Activated effector memory CD4-positive, alpha-beta T cell treated with Interleukin-2 at 50 U/mL for 16 hours (primary cell): ENCODE results near the gene GOLGA8B.
"Not testable (repeated sequence)": the region's sequence is repeated elsewhere in the genome, so short reads cannot be mapped to it uniquely, and the experiment has no call there.

Source experiments
- DNase-seq: peaks from one replicate; pipeline ENCODE4 v3.0.0-alpha.2; 2020

The GOLGA8B gene

GRCh38 chr15:34555162-34555561 lies 28.3 kb downstream of the GOLGA8B start:
- DNase-seq: not testable (repeated sequence)

- DNase-seq: not testable (repeated sequence)
Measured at GRCh38 chr15:34554716-34555115, 28.7 kb downstream of the GOLGA8B start.

GRCh38 chr15:34554126-34554525 lies 29.3 kb downstream of the GOLGA8B start:
- not testable (repeated sequence) for DNase-seq

DNA sequence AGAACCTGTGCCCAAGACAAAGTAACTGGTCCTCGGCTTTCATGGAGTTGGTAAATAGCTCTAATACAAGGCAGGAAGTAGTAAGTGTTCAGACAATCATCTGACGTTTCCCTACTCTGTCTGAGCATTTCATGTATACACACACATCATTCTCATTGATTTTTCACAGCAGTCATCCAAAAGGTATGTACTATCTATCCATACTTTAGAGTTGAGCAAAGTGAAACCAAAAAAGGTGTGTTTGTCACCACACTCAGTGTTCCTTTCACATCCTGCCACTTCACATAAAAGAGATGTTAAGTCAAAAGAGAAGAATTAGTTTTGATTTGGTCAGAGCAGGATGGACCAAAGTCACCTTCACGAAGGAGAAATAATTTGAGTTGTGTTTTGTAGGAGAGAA lies 33.3 kb downstream of the GOLGA8B start:
- DNase-seq: not testable (repeated sequence)

DNA sequence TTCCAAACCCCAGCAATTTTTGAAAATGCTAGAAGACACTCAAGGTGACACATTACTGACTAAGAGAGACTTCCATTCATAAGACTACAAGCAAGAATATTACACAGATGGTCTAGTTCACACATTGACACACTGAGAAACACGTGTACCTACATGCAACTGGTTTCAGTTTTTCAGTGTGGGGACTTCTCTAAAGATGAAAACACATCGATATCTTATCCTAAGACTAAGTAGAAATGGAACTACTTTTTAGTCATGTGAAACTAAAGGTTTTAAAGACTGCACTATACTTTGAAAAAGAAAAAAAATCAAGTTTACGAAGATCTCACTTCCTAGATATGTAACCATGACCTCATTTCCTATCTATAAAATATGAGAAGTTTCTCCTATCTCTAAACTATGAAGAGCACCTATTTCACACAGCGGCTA lies 34.1 kb downstream of the GOLGA8B start:
- DNase-seq: not testable (repeated sequence)

GRCh38 chr15:34543860-34544649 lies 39.4 kb downstream of the GOLGA8B start:
- DNase-seq: not testable (repeated sequence)

DNA sequence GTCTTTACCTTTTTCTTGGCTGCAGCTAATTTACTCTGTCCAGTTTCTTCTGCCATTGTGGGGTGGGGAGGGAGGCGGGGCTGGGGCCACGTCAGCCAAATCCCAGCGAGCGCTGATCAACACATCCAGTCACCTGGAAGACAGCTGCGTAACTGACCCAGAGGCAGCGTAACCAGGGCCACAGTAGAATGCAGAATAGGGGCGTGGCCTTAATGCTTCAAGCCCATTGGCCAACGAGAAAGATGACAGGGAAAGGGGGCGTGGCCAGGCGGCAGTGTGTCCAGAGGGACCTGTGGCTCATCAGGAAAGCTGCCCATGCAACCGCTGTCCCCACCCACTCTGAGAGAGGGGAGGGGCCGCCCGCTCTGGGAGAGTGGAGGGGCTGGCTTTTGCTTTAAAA lies 47.6 kb downstream of the GOLGA8B start:
- not testable (repeated sequence) for DNase-seq
